Superior temporal gyrus (tissue), 1 donor: Measurements from ENCODE around the gene ARMS2.

Experiments
- DNase-seq: peaks from one replicate; pipeline ENCODE4 v3.0.0-alpha.2; 2016; ENCODE audit errors: extremely low spot score

Gene ARMS2

DNA sequence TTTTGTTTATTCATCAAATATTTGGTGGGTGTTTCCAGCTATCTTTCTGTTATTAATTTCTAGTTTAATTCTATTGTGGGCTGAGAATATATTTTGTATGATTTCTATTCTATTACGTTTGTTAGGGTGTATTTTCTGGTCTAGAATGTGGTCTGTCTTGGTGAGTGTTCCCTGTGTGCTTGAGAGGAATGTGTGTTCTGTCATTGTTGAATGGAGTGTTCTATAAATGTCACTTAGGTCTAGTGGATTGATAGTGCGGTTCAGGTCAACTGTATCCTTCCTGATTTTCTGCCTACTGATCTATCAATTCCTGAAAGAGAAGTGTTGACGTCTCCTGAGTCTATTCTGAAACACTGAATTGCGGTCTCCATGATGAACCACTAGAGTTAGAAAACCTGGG, 15.4 kb downstream of the ARMS2 start:
- no peak for DNase-seq

- no peak for DNase-seq
These were observed 17.2 kb downstream of the ARMS2 start for GRCh38 chr10:122471531-122472177.

- DNase-seq: no peak
These were observed 18.7 kb downstream of the ARMS2 start for GRCh38 chr10:122473116-122473515.

DNA sequence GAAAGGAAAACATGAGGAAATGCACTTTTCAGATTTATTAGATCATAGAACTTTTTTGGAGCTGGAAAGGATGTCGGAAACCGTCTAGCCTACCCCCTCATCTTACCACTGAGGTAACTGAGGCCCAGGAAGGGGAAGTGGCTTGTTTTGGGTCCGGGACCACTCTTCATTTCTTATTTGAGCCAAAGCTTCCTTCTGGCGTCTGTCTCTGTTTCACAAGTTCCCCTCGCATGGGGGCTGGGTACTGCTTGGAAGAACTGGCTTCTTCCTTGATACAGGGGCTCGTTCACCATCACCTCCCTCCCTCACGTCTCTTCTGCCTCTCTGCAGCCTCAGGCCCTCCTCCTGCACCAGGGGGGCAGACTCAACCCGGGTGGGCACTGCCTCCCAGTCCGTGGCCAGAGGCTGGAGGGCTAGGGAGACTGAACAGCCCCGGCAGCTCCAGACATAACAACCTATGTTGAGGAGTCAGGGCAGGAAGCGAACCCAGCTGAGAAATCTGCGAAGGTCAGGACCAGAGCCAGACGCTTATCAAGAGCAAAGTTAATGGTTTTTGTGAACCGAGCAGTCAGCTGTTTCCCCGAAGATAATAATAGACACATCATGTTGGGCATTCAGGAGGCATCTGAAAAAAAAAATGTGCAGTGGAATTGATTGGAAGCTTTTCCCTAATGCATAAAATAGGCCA, 19.8 kb downstream of the ARMS2 start:
- DNase-seq: peak; percentile 68

- DNase-seq: peak; percentile 67
These were observed 20.6 kb downstream of the ARMS2 start for GRCh38 chr10:122475100-122475499.

DNA sequence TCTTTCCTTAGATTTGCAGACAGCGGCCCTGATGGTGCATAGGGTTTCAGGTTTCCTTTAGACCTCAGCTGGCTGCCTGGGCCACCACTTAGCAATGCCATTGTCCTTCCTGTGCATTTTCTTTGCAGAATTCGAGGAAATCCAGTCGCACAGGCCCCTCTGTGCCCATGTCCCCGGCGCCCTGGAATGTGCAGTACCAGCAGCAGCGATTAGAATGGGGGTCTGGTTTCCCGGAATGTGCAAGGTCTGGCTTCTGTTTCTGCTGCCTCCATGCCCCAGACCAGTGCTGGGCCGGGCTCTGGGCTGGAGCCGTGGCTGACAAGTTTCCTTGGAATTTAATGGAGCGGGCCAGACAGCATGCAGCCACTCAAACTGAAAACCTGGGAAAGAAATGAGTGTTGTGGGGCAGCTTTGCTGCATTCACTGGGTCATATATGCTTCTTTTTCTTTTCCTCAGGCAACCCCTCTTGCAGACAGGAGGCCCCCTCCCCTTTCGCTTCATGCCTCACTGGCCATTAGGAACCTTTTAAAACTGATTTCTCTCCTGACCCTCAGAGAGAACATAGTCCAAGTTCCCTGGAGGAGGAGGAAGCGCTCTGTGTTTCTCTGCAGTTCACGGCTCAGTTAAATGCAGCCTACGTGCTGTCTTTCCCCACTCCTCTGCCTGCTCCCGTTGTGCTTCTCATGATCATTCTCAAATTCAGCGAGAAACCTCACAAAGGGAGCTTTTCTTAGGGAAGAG, 21.3 kb downstream of the ARMS2 start:
- no peak for DNase-seq

DNA sequence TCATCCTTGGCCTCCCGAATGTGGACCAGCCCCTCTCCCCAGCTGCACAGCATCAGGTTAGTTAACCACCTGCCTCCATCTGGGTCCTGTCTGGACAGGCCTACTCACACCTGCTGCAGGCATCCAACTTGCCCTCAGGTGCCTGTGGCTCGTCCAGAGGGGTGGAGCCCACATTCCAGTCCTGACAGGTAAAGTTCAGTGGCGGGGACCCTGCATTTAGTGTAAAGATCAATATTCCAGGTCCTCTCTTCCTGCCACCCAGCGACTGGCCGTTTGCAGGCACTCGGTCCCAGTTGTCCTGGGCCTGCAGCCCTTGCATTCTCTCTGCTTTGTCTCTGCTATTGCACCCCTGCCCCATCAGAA, 21.9 kb downstream of the ARMS2 start:
- DNase-seq: no peak

DNA sequence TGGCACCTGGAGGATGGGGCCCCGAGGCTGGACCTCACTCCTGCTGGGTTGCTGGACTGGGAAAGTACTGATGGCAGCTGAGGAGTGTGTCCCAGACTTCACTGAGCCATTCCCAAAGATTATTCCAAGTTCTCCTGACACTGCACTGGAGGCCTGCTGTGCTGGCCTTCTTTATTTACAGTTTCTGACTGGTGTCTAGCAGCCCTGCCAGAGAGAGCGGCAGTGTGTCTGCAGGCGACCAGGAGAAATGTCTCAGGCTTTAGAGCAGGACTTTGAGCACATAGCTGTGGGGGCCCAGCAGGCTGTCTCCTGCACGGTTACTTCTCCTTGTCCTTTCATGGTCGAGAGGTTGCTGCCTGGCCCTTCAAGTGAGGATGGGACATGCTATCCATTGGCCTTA, 23.0 kb downstream of the ARMS2 start:
- no peak for DNase-seq

DNA sequence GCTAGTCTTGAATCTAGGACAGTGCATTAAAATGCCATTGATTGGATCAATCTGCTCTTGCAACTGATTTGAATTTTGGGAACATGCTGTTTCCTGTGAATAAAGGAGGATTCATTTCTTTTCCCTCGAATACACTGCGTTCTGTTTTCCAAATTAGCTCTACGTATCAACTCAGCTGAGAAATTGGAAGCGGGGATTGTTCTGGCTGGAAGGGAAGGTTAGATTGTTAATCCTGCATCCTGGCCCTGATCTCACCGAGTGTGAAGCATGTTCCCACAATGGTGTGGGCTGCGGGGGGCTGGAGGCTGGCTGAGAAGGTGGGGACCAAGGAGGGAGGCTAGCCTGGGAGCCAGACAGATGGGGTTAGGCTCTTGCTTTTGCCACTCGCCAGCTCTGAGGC, 24.5 kb downstream of the ARMS2 start:
- DNase-seq: peak; percentile 90

- DNase-seq: no peak
These were observed 25.8 kb downstream of the ARMS2 start for GRCh38 chr10:122480146-122480833.

- no peak for DNase-seq
These were observed 27.0 kb downstream of the ARMS2 start for GRCh38 chr10:122481296-122482056.

GRCh38 chr10:122484276-122485060, 30.0 kb downstream of the ARMS2 start:
- peak; percentile 13 for DNase-seq

DNA sequence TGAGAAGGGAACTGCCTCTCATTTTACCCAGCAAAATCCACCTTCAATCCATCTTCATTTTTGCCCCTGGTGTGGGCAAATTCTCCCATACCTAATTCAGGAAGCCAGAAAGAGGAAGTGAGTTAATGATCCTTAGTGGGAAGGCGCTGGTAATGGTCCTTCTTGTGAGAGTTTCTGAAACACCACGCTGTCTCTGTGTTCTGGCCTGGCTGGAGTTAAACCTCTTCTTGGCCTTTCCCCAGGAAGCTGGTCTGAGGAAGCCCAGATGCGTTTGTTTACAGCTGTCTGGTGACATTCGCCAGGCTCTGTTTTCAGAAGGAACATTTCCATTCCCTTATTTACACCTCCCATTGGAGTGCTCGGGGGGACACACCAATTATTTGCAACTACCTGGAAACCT, 31.2 kb downstream of the ARMS2 start:
- peak; percentile 82 for DNase-seq

- no peak for DNase-seq
These were observed 32.1 kb downstream of the ARMS2 start for GRCh38 chr10:122486406-122487080.

DNA sequence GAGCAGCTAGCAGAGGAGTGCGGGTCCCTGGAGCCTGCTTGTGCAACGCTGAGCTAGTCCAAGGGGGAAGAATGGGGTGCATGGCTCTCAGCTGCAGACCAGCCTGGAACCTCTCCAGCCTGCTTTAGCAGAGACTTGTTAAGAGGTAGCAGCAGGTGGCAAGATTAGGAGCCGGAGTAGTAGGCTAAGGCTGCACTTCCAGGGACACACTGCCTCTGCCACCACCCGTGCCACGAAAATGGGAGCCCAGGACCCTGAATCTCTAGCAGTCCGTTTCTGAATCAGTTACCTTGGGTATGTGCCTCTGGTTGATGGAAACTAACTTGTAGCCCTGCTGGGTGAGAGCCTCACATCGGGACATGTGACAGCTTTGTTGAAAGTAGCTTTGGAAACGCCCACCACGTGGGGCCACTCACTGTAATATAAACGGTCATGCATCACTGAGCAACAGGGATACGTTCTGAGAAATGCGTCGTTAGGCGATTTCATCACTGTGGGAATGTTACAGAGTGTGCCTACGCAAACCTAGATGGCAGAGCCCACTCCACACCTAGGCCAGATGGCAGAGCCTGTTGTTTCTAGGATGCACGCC, 32.8 kb downstream of the ARMS2 start:
- peak; percentile 72 for DNase-seq

DNA sequence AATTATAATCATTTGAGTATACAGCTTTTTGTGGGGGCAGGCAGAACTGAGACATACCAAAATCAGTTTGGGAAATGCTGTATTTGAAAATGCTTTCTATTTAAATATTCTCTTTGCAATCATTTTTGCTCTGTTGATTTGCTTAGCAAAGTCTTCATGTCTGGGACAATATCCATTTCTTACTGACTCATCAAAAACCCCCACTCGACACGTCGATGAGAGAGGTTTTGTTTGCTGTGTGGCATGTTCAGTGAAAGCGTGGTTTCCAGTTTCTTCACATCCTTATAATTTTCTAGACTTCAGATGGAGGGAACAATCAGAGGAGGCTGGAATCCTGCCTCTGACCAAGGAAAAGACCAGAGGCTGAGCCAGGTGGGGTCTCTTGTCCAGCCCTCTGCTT, 35.8 kb downstream of the ARMS2 start:
- DNase-seq: no peak

- DNase-seq: no peak
These were observed 36.6 kb downstream of the ARMS2 start for GRCh38 chr10:122490786-122491680.

DNA sequence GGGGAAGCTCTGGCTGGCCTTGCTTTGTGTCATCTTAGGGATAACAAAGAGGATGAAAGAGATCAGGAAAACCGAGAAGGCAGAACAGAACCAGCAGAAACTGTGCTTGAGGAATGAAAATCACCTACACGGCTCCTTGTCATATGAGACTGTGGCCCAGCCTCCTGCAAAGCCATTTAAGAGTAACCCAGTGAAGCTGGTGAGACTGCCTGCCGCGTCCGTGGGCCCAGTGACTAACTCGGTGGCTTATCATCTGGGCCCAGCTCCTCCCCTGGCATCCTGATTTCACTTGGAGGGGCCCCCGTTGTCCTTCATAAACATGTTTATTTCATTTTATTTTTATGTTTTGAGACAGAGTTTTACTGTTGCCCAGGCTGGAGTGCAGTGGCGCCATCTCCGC, 37.6 kb downstream of the ARMS2 start:
- no peak for DNase-seq

DNA sequence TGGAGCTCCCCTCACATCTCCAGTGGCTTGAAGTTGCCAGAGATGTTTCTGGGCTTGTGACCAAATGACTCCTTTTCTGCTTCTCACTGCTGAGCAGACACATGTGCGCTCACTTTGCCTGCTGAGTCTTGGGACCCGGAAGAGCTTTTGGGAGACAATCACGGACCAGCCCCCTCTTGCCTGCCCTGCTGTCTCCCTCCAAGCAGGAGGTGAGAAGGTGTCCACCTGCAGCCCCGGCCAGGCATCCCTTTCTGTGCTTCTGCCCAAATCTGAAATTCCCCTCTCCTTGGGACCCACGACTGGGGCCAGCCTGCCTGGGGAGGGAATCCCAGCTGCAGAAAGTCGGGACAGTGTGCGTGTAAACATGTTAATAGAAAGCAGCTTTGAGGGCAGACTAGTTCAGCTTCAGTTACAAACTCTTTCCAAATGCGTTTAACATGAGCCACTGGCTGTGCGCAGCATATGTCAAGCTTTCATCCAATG, 38.6 kb downstream of the ARMS2 start:
- DNase-seq: no peak
